ENCODE measurements around the gene SCGB1A1.

GRCh38 chr11:62435846-62436660, 17.2 kb downstream of the SCGB1A1 start:
- TF ChIP-seq, protein P1, sequence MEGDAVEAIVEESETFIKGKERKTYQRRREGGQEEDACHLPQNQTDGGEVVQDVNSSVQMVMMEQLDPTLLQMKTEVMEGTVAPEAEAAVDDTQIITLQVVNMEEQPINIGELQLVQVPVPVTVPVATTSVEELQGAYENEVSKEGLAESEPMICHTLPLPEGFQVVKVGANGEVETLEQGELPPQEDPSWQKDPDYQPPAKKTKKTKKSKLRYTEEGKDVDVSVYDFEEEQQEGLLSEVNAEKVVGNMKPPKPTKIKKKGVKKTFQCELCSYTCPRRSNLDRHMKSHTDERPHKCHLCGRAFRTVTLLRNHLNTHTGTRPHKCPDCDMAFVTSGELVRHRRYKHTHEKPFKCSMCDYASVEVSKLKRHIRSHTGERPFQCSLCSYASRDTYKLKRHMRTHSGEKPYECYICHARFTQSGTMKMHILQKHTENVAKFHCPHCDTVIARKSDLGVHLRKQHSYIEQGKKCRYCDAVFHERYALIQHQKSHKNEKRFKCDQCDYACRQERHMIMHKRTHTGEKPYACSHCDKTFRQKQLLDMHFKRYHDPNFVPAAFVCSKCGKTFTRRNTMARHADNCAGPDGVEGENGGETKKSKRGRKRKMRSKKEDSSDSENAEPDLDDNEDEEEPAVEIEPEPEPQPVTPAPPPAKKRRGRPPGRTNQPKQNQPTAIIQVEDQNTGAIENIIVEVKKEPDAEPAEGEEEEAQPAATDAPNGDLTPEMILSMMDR (IDR thresholded peaks at IDR 0.05; ENCODE audit: poor library complexity, severe bottlenecking) = no peak
- no peak for TF ChIP-seq POLR2AphosphoS5 (IDR thresholded peaks at IDR 0.05)
- TF ChIP-seq EZH2 (IDR thresholded peaks at IDR 0.05; ENCODE audit: borderline replicate concordance, insufficient read depth, low read length, poor library complexity, severe bottlenecking) = no peak
- no peak for TF ChIP-seq SMC3 (conservative IDR thresholded peaks at IDR 0.05; ENCODE audit: poor library complexity)
- TF ChIP-seq, protein P2, sequence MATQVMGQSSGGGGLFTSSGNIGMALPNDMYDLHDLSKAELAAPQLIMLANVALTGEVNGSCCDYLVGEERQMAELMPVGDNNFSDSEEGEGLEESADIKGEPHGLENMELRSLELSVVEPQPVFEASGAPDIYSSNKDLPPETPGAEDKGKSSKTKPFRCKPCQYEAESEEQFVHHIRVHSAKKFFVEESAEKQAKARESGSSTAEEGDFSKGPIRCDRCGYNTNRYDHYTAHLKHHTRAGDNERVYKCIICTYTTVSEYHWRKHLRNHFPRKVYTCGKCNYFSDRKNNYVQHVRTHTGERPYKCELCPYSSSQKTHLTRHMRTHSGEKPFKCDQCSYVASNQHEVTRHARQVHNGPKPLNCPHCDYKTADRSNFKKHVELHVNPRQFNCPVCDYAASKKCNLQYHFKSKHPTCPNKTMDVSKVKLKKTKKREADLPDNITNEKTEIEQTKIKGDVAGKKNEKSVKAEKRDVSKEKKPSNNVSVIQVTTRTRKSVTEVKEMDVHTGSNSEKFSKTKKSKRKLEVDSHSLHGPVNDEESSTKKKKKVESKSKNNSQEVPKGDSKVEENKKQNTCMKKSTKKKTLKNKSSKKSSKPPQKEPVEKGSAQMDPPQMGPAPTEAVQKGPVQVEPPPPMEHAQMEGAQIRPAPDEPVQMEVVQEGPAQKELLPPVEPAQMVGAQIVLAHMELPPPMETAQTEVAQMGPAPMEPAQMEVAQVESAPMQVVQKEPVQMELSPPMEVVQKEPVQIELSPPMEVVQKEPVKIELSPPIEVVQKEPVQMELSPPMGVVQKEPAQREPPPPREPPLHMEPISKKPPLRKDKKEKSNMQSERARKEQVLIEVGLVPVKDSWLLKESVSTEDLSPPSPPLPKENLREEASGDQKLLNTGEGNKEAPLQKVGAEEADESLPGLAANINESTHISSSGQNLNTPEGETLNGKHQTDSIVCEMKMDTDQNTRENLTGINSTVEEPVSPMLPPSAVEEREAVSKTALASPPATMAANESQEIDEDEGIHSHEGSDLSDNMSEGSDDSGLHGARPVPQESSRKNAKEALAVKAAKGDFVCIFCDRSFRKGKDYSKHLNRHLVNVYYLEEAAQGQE (IDR thresholded peaks at IDR 0.05; ENCODE audit: borderline replicate concordance) = no peak
- no peak for TF ChIP-seq RAD21 (conservative IDR thresholded peaks at IDR 0.05)
- TF ChIP-seq EP300 (conservative IDR thresholded peaks at IDR 0.05; ENCODE audit: poor library complexity, severe bottlenecking) = no peak
- TF ChIP-seq TAF1 (IDR thresholded peaks at IDR 0.05; ENCODE audit: low read depth) = no peak

Data from neural cell (in vitro differentiated cells).